Measurements from ENCODE around the gene PEAR1.

DNA sequence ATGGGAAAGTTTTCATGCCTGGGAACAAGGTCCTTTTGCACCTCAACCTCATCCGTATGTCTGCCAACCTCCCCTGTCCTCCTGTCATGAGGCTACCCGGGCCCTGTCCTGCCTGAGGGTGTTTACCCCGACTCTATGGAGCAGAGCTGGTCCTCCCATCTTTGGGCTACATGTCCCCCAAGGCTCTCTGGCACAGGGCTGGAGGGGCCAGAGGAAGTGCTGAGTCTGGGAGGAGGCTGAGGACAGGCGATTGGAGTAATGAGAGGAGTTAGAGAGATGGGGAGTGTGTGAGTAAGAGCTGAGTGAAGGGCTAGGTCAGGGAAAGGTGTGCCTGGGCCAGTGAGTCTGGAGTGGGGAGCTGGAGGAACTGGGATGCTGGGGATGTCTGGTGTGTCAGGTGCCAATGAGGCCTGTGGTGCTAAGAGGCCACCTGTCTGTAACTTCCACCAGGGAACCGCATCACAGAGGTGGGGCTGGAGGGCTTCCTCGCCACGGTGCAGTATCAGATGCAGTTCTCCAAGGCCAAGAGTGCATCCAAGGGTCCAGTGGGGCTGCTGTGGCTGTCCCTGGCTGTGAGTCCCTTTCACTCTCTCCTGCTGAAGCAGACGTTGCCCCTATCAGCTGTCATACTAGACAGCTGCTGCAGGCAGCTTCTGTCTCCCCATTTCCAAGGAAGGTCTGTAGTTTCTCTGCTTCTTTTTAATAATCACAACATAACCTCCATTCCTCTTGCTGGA, 38.6 kb downstream of the PEAR1 start:
- TF ChIP-seq CTCF (IDR thresholded peaks at IDR 0.05) (no peak), EP300 (IDR thresholded peaks at IDR 0.05) (no peak)
